Hepatocyte (in vitro differentiated cells): ENCODE results near the gene SLC25A21. TPM values are rescaled to one million over a fixed set of nuclear protein-coding genes. Genes with fewer than 3 reads are reported as not detected.

ENCODE experiments used
- DNase-seq: peaks from one replicate; pipeline ENCODE4 v3.0.0-alpha.2; 2016; ENCODE audit warnings: low spot score
- H2AFZ ChIP-seq: fragments of 200-600 bp; sonication (generic); 2 replicates; pipeline ENCODE4 v1.6.0; 2016; ENCODE audit warnings: antibody characterized with exemption, mild to moderate bottlenecking
- H3K27ac ChIP-seq: fragments of 200-600 bp; sonication (generic); 2 replicates; pipeline ENCODE4 v1.5.1; 2016; ENCODE audit warnings: mild to moderate bottlenecking
- H3K27me3 ChIP-seq: fragments of 200-600 bp; sonication (generic); 2 replicates; pipeline ENCODE4 v1.6.1; 2016
- H3K36me3 ChIP-seq: fragments of 200-600 bp; sonication (generic); replicated peaks from 2 replicates; pipeline ENCODE4 v1.5.1; 2016; ENCODE audit warnings: low read depth; ENCODE audit not compliant: insufficient read depth
- H3K4me1 ChIP-seq: fragments of 200-600 bp; sonication (generic); 2 replicates; pipeline ENCODE4 v1.5.1; 2016; ENCODE audit warnings: mild to moderate bottlenecking, moderate library complexity; ENCODE audit not compliant: insufficient read depth
- H3K4me2 ChIP-seq: fragments of 200-600 bp; sonication (generic); 2 replicates; pipeline ENCODE4 v1.6.0; 2016
- H3K4me3 ChIP-seq: fragments of 200-600 bp; sonication (generic); 2 replicates; pipeline ENCODE4 v1.5.1; 2016; ENCODE audit warnings: mild to moderate bottlenecking
- H3K79me2 ChIP-seq: fragments of 200-600 bp; sonication (generic); 2 replicates; pipeline ENCODE4 v1.6.0; 2017; ENCODE audit warnings: mild to moderate bottlenecking
- H3K9me2 ChIP-seq: fragments of 200-600 bp; sonication (generic); replicated peaks from 2 replicates; pipeline ENCODE4 v1.6.0; 2017; ENCODE audit warnings: mild to moderate bottlenecking; ENCODE audit not compliant: insufficient read depth
- H3K9me3 ChIP-seq: fragments of 200-600 bp; sonication (generic); 2 replicates; pipeline ENCODE4 v1.5.1; 2016; ENCODE audit warnings: low read depth, mild to moderate bottlenecking
- H4K20me1 ChIP-seq: fragments of 200-600 bp; sonication (generic); 2 replicates; pipeline ENCODE4 v1.6.0; 2016; ENCODE audit warnings: mild to moderate bottlenecking; ENCODE audit not compliant: insufficient read depth, poor library complexity, severe bottlenecking
- EZH2 ChIP-seq: fragments of 200-600 bp; sonication (generic); IDR thresholded peaks from 2 replicates; pipeline ENCODE4 v1.6.1; 2016; ENCODE audit warnings: antibody characterized with exemption, mild to moderate bottlenecking, borderline replicate concordance
- EZH2phosphoT487 ChIP-seq: fragments of 200-600 bp; sonication (generic); IDR thresholded peaks from one replicate; pipeline ENCODE4 v1.6.1; 2018; ENCODE audit warnings: antibody characterized with exemption, mild to moderate bottlenecking, low read depth, moderate library complexity; ENCODE audit not compliant: unreplicated experiment, severe bottlenecking
- WGBS: methylation state at CpG from one replicate; pipeline ENCODE4 v1.1.6; 2016; ENCODE audit warnings: low lambda C conversion rate; ENCODE audit errors: missing lambda C conversion rate; 5-methylcytosine and 5-hydroxymethylcytosine counted together
- polyA plus RNA-seq: library from polyadenylated mRNA; unstranded; fragments of >200 nt; fragmentation: Nextera tagmentation; extraction: Ambion mirVana; gene quantifications from 2 replicates; pipeline ENCODE4 v1.2.1, GENCODE V29; 2016
- total RNA-seq: library from RNA; depleted of rRNA; stranded (reverse); fragments of >200 nt; gene quantifications from 2 replicates; pipeline ENCODE4 v1.2.3, GENCODE V29; 2014
- TF ChIP-seq, protein P1 (sequence below): fragments of 200-600 bp; sonication (generic); IDR thresholded peaks from 2 replicates; pipeline ENCODE4 v1.5.1; 2016; ENCODE audit warnings: antibody characterized with exemption, mild to moderate bottlenecking; ENCODE audit not compliant: poor library complexity

Gene SLC25A21
- total and polyA plus RNA-seq, 2 experiments from 2014 or later = 1.4 to 1.6 TPM

DNA sequence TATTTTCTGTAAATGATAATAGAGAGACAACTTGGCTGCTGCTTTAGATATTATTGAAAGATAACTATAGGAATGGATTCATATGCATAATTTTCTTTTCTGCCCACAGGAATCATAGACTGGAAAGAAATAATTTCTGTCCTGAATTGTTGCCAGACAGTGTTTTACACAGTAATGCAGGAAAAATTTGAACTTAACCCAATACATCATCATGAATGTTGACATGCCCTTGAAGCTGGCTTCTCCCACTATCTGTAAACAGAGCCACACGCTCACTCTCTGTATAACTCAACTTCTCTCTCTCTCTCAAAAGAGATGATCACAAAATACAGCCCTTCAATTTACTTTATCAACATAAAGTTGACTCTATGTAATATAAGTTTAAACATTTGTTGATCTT lies 454.2 kb downstream of the SLC25A21 start:
- H3K4me2 ChIP-seq = no peak overlapping the region

DNA sequence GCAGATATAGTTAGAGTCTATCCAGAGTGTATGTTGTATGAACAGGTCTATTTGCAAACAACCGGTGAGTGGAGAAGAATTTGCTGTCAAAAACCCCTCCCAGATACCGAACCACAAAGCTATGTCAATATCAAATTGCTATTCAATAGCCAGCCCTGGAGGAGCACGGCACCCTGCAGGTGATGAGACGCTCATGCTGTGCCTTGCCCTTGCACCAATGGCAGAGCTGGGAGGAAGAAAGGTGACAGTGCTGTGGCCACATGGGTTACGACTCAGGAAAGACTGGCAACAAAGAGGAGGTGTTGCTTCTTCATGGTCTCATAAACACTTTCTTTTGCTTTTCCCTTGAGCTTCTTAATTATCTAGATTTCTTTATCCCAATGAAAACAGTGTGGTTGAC lies 455.0 kb downstream of the SLC25A21 start:
- no peak overlapping the region for H3K27ac ChIP-seq
- no peaks in the 10 kb centered on the region for H3K9me3 ChIP-seq
- no peak for DNase-seq
- no peaks in the 10 kb centered on the region for H3K79me2 ChIP-seq
- H2AFZ ChIP-seq = no peak overlapping the region
- no peaks in the 10 kb centered on the region for H3K9me2 ChIP-seq
- no peak overlapping the region for H3K4me2 ChIP-seq
- H3K36me3 ChIP-seq = no peaks in the 10 kb centered on the region
- H4K20me1 ChIP-seq = no peaks in the 10 kb centered on the region
- TF ChIP-seq EZH2 (no peak), EZH2phosphoT487 (no peak)
- TF ChIP-seq, protein P1, sequence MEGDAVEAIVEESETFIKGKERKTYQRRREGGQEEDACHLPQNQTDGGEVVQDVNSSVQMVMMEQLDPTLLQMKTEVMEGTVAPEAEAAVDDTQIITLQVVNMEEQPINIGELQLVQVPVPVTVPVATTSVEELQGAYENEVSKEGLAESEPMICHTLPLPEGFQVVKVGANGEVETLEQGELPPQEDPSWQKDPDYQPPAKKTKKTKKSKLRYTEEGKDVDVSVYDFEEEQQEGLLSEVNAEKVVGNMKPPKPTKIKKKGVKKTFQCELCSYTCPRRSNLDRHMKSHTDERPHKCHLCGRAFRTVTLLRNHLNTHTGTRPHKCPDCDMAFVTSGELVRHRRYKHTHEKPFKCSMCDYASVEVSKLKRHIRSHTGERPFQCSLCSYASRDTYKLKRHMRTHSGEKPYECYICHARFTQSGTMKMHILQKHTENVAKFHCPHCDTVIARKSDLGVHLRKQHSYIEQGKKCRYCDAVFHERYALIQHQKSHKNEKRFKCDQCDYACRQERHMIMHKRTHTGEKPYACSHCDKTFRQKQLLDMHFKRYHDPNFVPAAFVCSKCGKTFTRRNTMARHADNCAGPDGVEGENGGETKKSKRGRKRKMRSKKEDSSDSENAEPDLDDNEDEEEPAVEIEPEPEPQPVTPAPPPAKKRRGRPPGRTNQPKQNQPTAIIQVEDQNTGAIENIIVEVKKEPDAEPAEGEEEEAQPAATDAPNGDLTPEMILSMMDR = no peak
- 22% methylated on average over 5 of the region's 5 CpGs for WGBS
- H3K4me1 ChIP-seq = no peaks in the 10 kb centered on the region
- H3K27me3 ChIP-seq = peaks cover 6% of the 10 kb centered on the region
- no peak overlapping the region for H3K4me3 ChIP-seq

More for the DNA sequence above, 454.2 kb downstream of the SLC25A21 start:
- no peak overlapping the region for H2AFZ ChIP-seq
- H3K27ac ChIP-seq = no peak overlapping the region
- H3K27me3 ChIP-seq = no peaks in the 10 kb centered on the region
- no peaks in the 10 kb centered on the region for H3K4me1 ChIP-seq
- no peaks in the 10 kb centered on the region for H3K79me2 ChIP-seq
- TF ChIP-seq EZH2 = no peak
- TF ChIP-seq, protein P1 = no peak
- no peak for TF ChIP-seq EZH2phosphoT487
- DNase-seq = no peak
- no peaks in the 10 kb centered on the region for H3K36me3 ChIP-seq
- WGBS = 25% methylated on average over 1 of the region's 1 CpG
- H4K20me1 ChIP-seq = no peaks in the 10 kb centered on the region
- no peaks in the 10 kb centered on the region for H3K9me2 ChIP-seq
- H3K4me3 ChIP-seq = no peak overlapping the region
- H3K9me3 ChIP-seq = no peaks in the 10 kb centered on the region

DNA sequence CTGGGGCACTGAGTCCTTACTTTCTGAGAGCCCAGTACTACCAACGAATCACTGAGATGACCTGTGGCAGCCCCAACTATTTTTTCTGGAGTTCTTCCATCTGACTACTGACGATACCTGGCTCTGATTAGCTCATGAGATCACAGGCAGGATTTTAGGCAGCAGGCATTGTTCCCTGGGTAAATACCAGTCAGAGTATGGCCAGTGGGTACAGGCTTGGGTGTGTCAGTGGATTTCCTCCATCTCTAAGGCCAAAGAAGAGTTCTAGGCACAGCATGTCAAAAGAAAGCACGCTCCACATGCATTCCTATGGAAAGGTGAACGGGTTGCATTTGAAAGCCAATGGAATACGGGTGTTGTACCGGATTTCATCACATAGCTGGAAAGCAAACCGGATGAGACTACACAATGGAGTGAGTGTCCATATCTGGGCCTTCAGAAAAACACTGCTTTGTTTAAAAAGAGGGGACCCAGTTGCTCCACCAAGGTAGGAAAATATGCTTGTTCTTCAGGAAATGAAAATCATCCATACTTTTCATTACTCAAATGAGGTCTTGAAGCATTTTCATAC lies 455.7 kb downstream of the SLC25A21 start:
- 85% methylated on average over 7 of the region's 7 CpGs for WGBS
- Histone ChIP-seq H3K27ac (no peak overlapping the region), H3K79me2 (no peaks in the 10 kb centered on the region), H3K4me2 (no peak overlapping the region), H4K20me1 (no peaks in the 10 kb centered on the region), H3K9me3 (no peaks in the 10 kb centered on the region), H3K27me3 (peaks cover 6% of the 10 kb centered on the region), H3K9me2 (no peaks in the 10 kb centered on the region), H3K36me3 (no peaks in the 10 kb centered on the region), H2AFZ (no peak overlapping the region), H3K4me1 (no peaks in the 10 kb centered on the region), H3K4me3 (no peak overlapping the region)
- TF ChIP-seq, protein P1 = no peak
- TF ChIP-seq EZH2 = no peak
- no peak for TF ChIP-seq EZH2phosphoT487
- no peak for DNase-seq
